Prostate gland (tissue), 2 donors: Measurements from ENCODE around the gene GRID2.

Experiments
- POLR2A ChIP-seq: fragments of 450-650 bp; IDR thresholded peaks from one replicate; pipeline ENCODE4 v1.6.1; 2016; ENCODE audit warnings: antibody characterized with exemption, mild to moderate bottlenecking
- TF ChIP-seq, protein P1 (sequence below), 4 experiments: fragments of 200-600 bp in 2 of 4; fragments of 450-650 bp in 2 of 4; sonication (generic) in 2 of 4; IDR thresholded peaks; 1 replicate in 3 of 4; 2 replicates in 1 of 4; pipeline ENCODE4 v1.5.1; 2016 to 2019; ENCODE audit warnings: antibody characterized with exemption in 4 of 4, mild to moderate bottlenecking in 2 of 4, moderate library complexity in 2 of 4

DNA sequence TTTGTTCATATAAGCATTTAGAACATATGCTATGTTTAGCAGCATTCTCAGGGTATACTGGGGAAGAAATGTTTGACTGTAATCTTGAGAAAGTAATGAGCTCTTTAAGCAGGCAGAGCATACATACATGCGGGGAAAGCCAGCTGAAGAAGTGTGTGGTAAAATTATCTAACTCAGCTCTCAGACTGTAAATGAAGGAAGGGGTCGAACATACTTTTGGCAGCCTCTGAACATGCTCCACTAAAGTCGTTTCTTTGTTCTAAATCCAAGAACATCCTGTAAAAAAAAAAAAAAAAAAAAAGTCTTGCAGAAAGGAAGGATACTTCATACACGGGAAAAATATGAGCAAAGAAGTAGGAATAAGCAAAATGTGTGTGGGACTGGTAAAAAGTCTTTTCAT, 224.8 kb downstream of the GRID2 start:
- TF ChIP-seq, protein P1, sequence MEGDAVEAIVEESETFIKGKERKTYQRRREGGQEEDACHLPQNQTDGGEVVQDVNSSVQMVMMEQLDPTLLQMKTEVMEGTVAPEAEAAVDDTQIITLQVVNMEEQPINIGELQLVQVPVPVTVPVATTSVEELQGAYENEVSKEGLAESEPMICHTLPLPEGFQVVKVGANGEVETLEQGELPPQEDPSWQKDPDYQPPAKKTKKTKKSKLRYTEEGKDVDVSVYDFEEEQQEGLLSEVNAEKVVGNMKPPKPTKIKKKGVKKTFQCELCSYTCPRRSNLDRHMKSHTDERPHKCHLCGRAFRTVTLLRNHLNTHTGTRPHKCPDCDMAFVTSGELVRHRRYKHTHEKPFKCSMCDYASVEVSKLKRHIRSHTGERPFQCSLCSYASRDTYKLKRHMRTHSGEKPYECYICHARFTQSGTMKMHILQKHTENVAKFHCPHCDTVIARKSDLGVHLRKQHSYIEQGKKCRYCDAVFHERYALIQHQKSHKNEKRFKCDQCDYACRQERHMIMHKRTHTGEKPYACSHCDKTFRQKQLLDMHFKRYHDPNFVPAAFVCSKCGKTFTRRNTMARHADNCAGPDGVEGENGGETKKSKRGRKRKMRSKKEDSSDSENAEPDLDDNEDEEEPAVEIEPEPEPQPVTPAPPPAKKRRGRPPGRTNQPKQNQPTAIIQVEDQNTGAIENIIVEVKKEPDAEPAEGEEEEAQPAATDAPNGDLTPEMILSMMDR (IDR thresholded peaks at IDR 0.05), result no peak
- no peak for TF ChIP-seq POLR2A
